SKM-1 (cell line): ENCODE data around the gene NMUR1.

ENCODE experiments used
- DNase-seq: peaks from one replicate; lab custom pipeline; 2025; ENCODE audit not compliant: unreplicated experiment; lab: John Stamatoyannopoulos, UW

NMUR1 gene

GRCh38 chr2:231488331-231488730, 41.9 kb downstream of the NMUR1 start:
- no peak for DNase-seq

DNA sequence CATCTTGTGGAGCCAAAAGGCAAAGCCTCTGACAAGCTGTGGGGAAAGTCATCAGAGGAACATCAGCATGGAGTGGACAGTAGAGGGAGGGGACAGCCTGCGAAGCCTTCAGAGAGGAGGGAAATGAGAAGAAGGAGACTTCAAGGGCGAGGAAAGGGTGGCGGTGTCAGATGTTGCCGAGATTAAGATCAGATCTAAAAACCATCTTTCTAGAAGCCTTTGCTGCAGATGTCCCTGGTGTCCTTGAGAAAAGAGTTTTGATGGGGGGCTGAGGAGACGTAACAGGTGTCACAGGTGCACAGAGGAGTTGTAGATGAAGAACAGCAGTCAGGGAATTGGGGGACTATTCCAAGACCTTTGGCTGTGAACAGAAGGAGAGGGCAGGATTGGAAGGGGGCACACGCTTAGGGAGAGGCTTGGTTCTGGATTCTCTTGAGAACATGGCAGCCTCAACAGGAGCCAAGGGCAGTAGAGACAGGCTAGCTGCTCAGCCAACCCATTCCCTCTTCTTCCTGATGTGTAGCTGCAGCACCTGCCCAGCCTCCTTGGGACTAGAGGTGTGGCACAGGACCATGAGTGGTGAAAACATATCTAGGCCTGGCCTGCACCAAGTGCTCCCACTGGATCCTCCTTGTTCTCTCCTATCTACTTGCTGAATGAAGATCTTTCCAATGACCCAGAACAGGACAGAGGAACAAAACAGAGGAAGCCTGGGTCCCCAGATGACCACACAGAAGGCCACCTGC, 43.2 kb downstream of the NMUR1 start:
- DNase-seq = no peak

DNA sequence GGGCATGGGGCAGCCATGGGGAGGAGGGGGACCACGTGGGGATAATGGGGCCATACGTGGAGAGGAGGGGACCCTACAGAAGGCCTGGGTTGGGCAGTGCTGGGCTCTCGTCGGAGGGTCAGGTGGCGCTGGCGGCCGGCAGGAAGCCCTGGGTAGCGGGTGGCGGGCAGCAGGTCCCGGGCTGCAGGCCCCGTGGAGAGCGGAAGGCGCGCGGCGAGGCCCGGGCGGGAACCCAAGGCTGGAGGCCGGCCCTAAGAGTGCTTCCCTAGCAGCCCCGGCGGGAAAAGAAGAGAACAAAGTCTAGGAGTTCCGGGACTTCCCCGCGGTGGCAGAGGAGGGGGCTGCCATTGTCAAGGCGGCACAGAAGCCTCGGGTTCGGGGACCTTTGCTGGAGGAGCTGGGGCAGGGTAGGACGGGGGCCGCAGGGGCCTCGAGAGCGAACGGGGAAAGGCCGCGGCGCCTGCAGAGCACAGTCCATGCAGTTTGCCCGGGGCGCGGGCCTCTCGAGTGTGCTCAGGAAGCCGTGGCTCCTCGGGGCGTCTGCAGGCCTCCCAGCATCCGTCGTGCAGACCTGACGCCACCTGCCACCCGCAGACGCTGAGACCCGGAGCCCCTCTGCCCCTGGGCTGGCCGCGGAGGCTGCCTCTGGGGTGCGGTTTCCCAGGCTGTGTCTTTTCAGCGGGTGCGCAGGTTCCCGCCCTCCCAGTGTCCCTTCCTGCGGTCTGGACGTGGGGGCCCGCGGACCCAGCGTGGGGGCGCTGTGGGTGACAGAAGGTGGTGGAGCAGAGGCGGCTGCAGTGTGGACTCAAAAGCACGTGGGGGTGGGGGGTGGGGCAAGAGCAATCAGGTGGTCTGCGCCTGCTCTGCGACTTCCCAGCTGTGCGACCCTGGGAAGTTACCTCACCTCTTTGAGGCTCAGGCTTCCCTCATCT, 46.6 kb downstream of the NMUR1 start:
- no peak for DNase-seq

DNA sequence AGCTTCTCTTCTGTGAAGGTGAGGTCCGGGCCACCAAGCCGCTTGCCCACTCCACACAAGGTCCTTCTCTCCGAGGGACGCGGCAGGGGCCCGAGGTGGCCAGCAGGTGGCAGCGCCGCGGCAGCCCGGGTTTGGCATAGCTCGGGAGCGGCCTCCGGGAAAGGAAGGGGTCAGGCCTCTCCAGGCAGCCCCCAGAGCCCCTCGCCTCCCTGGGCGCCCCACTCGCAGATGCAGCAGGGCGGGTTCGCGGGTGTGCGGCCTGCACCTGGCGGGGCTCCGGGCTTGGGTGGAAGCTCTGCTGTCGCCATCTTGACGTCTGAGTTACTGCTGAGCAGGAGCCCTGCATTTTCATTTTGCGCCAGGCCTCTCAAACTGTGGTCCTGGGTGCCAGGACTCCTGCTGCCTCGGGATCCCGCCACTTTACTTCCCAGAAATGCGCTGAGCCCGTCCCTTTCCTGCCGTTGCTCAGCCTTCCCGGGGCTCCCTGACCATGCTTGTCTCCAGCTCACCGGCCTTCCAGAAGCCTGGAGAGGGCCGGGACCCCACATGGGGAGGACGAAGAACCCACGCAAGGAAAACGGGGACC, 47.3 kb downstream of the NMUR1 start:
- peak; percentile 32 for DNase-seq

GRCh38 chr2:231480781-231481180, 49.5 kb downstream of the NMUR1 start:
- DNase-seq = no peak

DNA sequence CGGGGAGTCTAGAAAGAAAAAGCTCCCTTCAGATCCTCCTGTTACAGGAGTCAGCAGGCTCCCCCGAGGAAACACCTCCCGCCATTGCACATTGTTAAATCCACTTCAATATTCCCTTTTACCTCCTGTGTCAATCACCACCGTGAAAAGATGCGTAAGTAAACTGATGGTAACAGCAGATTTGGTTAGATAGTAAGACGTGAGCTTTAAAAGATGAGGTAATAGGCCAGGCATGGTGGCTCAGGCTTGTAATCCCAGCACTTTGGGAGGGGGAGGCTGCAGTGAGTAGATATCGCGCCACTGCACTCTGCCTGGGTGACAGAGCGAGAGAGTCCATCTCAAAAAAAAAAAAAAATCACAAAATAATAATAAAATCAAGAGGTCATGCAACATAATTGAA, 50.8 kb downstream of the NMUR1 start:
- no peak for DNase-seq

DNA sequence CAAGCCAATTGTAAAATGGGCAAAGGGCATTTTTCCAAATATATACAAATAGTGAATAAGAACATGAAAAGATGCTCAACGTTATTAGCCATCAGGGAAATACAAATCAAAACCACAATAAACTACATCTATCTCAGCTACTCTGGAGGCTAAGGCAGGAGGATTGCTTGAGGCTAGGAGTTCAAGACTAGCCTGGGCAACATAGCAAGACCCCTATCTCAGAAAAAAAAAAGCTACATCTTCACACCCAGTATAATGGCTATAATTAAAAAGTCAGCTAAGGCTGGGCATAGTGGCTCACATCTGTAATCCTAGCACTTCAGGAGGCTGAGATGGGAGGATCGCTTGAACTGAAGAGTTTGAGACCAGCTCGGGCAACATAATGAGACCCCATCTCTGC, 53.3 kb downstream of the NMUR1 start:
- DNase-seq = no peak

DNA sequence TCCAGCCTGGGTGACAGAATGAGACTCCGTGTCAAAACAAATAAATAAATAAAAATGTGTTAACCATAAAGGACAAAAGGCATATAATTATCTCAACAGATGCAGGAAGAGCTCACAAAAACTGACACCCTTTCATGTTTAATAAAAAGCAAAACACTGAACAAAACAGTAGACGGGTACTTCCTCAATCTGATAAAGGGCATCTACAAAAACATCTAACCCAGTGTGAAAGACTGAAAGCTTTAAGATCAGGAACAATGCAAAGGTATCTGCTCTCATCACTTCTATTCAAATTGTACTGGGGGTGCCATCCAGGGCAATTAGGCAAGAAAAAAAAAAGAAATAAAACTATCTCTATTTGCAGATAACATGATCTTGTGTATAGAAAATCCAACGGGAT, 54.3 kb downstream of the NMUR1 start:
- no peak for DNase-seq
